Hematopoietic multipotent progenitor cell treated with erythropoietin and hydrocortisone succinate and interleukin-3 and kit ligand, for 8 days (in vitro differentiated cells): ENCODE measurements around the gene RGS5.

Source experiments
- DNase-seq: peaks from one replicate; pipeline ENCODE4 v3.0.0-alpha.2; 2015

Gene RGS5

GRCh38 chr1:163178628-163179027 lies 24.1 kb downstream of the RGS5 start:
- DNase-seq: no peak

- DNase-seq: no peak
Measured at GRCh38 chr1:163176797-163177196, 25.9 kb downstream of the RGS5 start.

GRCh38 chr1:163174524-163175437 lies 27.9 kb downstream of the RGS5 start:
- DNase-seq: peak; percentile 50

- DNase-seq: no peak
Measured at GRCh38 chr1:163173121-163173520, 29.6 kb downstream of the RGS5 start.

GRCh38 chr1:163172596-163172995 lies 30.1 kb downstream of the RGS5 start:
- DNase-seq: no peak

DNA sequence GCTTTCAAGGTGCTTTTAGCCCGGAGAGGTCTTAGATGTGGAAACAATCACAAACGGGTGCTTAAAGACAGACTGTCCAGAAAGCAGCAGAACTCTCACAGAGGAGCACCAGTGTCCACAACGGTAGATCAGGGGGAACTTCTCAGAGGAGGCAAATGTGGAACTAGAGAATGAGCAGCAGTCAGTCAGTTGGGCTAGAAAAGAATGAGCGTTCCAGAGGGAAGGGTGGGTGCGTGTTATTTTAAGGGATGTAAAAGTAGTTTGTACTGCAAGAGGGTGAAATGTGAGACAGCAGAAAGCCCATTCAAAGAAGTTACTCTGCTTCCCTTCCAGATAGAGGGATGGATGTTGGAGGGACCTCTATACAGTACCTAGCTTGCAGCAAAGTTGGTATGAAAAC lies 30.9 kb downstream of the RGS5 start:
- DNase-seq: no peak

- no peak for DNase-seq
Measured at GRCh38 chr1:163170975-163171676, 31.6 kb downstream of the RGS5 start.

- DNase-seq: no peak
Measured at GRCh38 chr1:163170331-163170730, 32.4 kb downstream of the RGS5 start.

DNA sequence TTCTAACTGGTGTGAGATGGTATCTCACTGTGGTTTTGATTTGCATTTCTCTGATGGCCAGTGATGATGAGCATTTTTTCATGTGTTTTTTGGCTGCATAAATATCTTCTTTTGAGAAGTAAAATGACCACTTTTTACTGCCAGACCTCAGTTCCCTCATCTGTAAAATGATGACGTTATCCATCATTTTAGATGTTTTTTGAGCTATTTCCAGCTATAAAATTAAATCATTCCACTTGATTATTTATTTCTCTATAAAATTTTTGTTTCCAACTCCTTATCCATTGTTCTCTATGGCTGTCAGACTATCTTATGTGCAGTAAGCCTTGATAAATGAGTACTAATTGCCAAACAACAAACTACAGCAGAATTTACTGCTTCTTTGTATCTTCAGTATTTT lies 33.2 kb downstream of the RGS5 start:
- no peak for DNase-seq

GRCh38 chr1:163168053-163168452 lies 34.7 kb downstream of the RGS5 start:
- DNase-seq: no peak

GRCh38 chr1:163166886-163167555 lies 35.7 kb downstream of the RGS5 start:
- no peak for DNase-seq

GRCh38 chr1:163165119-163165518 lies 37.6 kb downstream of the RGS5 start:
- DNase-seq: no peak

DNA sequence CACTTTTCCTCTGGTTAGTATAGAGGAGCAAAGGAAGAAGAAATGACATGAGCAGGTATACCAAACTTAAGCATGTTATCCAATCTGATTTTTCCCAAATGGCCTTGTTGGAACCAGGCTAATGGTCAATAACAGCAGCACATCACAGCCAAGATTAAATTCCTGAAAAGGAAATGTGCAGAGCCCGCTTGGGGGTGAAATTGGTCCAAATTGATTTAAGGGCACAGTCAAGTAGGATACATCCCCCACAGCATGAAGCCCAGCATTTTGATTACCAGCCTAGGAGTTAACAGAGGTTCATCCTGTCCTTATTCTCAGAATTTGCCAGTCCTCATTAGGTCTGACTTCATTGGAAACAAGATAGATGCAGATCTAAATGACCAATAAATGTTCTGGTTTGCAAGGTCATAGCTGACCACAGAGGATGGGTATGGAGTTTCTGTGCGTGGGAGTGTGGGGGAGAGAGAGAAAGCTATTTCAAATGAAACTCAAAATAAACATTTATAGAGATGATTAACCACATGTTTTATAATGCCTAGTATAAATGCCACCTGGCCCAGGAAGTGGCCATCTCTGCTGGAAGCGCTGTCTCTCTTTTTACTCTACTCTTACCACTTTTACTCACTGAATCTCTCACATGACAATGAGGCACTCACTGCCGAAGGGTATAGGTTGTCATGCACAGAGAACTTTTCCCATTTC lies 38.7 kb downstream of the RGS5 start:
- no peak for DNase-seq

DNA sequence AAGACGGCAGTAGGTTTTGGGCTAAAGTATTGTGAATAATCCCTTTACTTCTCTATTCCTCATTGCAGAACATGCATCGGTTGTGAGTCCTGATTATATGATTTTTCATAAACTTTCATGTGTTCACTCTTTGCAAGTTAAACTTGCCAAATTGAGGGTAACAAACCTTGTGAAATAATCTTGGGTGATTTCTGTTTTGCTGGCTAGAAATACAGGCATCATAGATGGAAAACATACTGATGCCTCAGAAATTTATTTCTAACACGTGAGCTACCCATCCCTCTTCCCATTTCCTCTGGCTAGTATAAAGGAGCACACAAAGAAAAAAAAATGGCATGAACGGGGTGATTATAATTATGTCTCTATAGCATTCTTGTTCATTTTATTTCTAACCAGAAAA lies 39.6 kb downstream of the RGS5 start:
- no peak for DNase-seq

GRCh38 chr1:163162381-163162914 lies 40.3 kb downstream of the RGS5 start:
- no peak for DNase-seq

GRCh38 chr1:163161841-163162240 lies 40.9 kb downstream of the RGS5 start:
- DNase-seq: no peak

DNA sequence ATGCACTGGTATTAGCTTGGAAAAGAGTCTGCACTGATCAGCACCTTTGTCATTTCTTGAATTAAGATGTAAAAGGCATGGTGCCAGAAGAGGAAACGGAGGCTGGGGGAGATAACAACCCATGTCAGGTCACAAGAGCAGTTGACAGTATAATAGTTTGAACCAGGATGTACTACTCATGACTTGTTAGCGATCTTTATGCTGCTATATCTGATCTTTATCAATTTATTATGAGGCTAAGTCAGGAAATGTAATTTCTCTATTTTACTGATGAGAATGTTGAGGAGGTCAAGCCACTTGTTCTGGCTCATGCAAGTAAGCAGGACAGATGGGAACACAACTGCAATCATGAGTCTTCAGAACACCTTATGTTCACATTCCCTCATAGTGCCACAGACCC lies 41.4 kb downstream of the RGS5 start:
- no peak for DNase-seq

GRCh38 chr1:163155606-163156005 lies 47.1 kb downstream of the RGS5 start:
- DNase-seq: no peak

GRCh38 chr1:163148911-163149310 lies 53.8 kb downstream of the RGS5 start:
- DNase-seq: no peak

DNA sequence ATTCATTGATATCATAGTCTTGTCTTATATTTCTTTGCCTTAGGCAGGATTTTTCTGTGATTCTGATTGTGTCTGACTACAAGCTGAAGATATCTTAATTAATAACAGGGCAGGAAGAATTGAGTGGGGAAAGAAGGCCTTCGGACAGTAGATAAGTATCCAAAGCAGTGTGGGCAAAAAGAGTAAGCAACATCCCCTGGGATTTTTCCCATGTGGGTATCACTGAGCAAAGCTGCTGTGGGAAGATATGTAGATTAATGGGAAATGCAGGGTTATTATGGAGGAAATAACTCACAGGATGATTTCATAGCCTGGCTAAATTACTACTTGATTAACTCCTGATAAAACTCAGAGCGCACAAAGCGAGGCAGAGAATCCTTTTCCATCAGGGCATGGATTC lies 55.7 kb downstream of the RGS5 start:
- no peak for DNase-seq

GRCh38 chr1:163145435-163145834 lies 57.3 kb downstream of the RGS5 start:
- no peak for DNase-seq

DNA sequence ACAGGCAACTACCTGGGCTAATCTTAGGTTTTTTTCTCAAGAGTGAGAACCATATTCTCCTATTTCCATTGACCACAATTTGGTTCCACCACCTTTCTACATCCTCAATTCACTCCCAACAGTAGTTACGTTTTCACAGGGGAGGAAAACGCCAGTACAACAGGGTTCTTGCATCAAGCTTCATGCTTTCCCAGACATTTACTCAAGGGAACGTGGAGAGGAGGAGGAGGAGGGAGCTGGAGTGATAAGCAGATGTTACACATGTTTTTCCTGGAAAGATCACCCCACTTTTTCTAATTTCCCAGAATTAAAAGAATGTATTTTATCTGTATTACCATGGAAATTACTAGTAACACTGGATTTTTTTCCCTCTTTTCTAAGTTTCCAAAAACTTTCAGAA lies 58.3 kb downstream of the RGS5 start:
- peak; percentile 38 for DNase-seq

DNA sequence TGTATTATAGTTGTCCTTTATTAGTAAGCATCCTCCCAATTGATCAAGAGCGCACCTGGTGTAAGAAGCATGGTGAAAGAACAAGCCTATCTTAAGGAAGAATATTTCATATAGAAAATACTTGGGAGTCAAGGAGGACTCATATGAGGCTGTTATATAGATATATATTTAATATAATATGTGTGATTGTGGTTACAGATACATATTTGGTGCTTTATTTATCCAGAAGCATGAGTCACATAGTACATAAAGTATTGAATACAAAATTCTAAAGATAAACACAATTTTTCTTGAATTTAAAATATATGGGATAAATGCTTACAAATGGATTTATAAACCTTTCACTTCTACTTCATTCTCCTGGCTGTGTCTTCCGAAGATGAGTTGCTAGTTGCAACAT lies 60.6 kb downstream of the RGS5 start:
- DNase-seq: no peak
